HuH-7.5 (cell line): Measurements from ENCODE around the gene MBNL2.

Experiments
- DNase-seq: peaks from one replicate; pipeline ENCODE4 v3.0.0; 2011; ENCODE audit warnings: low spot score

The MBNL2 gene

DNA sequence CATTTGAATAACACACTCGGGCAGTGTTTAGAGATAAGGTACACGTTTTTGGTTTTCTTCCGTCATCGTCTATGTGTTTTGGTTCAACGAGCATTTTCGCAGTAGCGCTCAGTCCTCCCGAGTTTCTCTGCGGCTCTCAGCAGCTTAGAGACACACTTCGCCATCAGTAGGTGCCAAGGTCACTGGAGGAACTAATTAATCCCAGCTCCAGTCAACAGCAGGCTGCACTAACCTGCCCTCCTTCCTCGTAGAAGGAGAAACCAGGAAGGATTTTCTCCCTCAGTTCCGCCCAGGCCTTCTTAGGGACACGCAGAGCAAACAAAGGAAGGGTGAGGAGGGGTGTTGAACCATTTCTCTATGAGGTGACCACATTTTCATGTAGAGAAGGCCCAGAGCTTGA, 12.6 kb downstream of the MBNL2 start:
- DNase-seq = no peak

DNA sequence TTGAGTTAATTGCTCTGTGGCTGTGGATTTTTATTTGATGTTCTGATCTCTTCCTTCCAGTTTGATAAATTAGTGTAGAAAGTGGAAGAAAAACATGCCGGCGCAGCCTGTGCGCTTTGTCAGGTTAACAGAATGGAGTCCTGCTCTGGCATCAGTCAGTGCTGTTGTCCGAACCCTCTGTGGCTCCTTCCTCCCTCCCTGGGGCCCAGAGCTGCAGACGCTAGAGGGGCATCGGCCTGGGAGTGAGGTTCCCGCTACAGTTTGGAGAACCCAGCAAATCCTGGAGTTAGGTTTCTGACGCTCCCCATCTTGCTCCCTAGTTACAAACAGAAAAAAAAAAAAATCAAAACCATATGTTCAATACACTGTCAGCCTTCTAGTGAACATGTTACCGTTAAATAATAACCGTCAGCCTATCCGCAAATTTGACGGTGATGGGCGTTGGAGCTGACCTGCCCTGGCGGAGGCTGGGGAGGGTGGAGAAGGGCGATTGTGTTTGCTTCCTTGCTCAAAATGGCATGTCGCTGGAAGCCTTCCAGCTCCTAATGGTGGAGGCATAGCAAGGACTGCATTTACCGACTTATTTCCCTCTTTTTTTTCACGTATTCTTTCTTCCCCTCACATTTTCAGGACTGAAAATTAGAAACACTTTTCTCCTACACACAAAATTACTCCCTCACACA, 13.6 kb downstream of the MBNL2 start:
- DNase-seq = no peak

GRCh38 chr13:97237388-97237787, 15.3 kb downstream of the MBNL2 start:
- no peak for DNase-seq

- DNase-seq = no peak
These were observed 16.3 kb downstream of the MBNL2 start for GRCh38 chr13:97238432-97238831.

DNA sequence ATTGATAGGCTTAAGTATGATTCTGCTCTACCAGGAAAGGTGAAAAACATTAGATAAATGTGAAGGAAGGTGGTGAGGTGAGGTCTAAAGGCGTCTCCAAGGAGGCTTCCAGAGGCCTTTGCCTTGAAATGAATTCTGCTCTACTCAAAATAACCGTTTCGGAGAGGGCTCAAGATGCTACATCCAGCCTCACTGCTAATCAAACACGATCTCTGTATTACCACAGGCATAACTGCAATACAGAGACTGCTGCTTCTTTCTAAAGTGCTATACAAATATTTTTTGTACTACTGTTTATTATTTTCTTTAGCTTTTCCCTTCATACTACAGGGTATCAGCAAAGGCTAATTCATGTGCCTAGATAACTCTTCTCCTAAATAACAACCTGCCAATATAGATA, 16.8 kb downstream of the MBNL2 start:
- DNase-seq = no peak

- no peak for DNase-seq
These were observed 17.2 kb downstream of the MBNL2 start for GRCh38 chr13:97239306-97239705.

GRCh38 chr13:97239943-97240787, 18.0 kb downstream of the MBNL2 start:
- no peak for DNase-seq

GRCh38 chr13:97240788-97241734, 18.9 kb downstream of the MBNL2 start:
- DNase-seq = no peak

- no peak for DNase-seq
These were observed 19.6 kb downstream of the MBNL2 start for GRCh38 chr13:97241761-97242160.

- DNase-seq = no peak
These were observed 20.8 kb downstream of the MBNL2 start for GRCh38 chr13:97242755-97243497.

- DNase-seq = no peak
These were observed 22.0 kb downstream of the MBNL2 start for GRCh38 chr13:97243915-97244781.

DNA sequence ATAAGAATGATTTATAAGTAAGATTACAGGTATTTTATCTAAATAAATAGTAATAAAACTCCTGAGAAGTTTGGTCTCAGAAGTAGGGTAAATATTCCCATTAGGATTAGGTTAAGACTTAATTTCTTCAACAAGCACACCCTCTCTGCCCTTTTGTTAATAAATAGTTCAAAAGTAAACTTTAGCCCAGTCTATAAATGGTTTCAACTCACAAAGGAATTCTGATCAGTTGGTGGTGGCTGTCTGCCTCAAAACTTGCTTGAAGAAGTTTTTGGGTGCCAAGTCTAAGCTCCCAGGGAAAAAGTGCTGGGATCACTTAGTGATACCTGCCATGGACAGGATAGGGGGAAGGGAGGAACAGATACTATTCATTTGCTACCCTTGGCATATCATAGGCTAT, 22.9 kb downstream of the MBNL2 start:
- DNase-seq = no peak

DNA sequence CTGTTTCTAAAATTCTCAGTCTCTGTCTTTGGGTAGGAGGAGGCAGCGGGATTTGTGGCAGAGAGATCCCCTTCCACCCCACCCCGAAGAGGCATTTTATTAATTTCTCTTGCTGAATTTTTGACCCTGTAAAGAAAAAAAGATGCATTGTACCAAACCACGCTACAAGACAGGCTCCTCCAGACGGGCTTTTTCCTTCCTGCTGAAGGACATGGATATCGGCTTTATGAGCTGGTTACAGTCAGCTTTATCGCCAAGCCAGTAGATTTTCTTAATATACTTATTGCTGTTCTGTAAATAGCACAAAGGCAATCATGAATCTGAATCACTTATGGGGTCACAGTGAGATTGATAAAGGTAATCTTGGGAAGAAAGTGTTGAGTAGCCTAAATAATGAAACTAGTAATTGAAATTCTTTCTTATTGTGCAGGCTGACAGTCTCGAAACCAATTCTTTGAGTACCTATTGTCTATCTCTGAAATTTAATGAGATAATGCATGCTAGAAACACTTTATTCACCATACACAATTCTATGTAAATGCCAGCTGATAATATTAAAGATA, 24.5 kb downstream of the MBNL2 start:
- DNase-seq = no peak

DNA sequence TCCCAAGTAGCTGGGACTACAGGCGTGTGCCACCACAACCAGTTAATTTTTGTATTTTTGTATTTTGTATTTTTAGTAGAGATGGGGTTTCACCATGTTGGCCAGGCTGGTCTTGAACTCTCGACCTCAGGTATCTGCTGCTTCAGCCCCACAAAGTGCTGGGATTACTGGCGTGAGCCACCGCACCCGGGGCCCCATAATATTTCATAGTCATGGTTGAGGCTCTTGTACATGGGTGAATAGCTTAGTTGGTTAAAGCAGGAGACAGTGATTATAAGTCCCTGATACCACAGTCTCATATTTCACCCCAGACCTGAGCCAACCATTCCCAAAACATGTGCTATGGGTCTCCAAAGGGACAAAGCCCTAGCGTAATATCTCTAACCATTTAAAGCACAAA, 26.1 kb downstream of the MBNL2 start:
- DNase-seq = no peak

DNA sequence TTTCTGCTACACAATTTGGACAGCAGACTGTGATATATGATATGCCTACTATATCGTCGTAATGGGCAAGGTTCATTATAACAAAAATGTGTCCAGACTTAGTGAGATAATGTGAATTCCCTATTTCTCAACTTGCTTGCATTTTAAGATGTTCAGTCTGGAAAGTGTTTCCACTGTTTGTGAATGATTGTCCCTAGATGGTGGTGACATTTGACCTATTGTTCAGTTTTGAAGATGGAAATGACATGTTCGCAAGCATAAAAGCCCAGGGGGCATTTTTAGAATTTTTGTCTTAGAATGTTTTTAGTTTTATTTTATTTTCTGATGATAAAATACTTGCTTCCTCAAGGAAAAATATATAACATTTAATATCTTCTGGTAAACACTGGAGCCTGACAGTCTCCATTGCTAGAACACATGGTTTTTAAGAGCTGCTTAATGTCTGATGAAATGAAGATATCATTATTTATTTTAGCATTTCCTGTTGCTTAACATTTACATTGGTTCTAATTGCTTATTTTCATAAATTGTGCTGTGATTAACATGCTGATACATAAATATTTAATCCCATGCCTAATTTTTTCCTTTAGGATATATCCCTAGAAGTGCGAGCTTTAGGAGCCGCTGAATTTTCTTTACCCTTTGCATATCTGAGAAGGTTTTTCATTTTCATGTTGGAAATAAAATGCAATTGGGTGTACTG, 27.1 kb downstream of the MBNL2 start:
- DNase-seq = no peak

GRCh38 chr13:97249796-97250495, 27.8 kb downstream of the MBNL2 start:
- no peak for DNase-seq

DNA sequence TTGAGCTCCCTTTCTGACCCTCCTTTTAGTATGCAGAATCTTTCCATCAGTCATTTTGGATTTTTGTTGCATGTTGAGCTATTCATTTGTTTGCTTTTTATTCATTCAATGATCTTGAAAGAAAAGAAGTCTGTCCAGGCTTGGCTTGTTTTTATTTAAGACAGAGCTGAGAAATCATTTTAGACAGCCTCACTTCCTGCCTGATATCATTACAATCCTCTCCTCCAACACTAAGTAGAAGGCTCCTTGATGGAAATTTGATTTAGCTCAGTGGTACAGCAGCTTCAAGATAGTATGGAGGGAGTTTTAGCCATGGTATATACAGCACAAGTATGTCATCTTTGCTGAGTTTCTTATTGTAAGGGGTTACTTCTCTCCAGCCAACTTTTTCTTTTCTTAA, 28.4 kb downstream of the MBNL2 start:
- DNase-seq = no peak

- DNase-seq = no peak
These were observed 30.6 kb downstream of the MBNL2 start for GRCh38 chr13:97252735-97253134.
